NT2/D1 (cell line): ENCODE data around the gene DHRS1.

Source experiments
- DNase-seq: peaks from one replicate; pipeline ENCODE4 v3.0.0-alpha.2; 2011; ENCODE audit warnings: low read depth, low spot score
- H3K27me3 ChIP-seq: 2 replicates; pipeline ENCODE4 v1.6.0; 2011; ENCODE audit warnings: mild to moderate bottlenecking; ENCODE audit not compliant: insufficient read length, insufficient read depth
- H3K36me3 ChIP-seq: 2 replicates; pipeline ENCODE4 v1.6.1; 2011; ENCODE audit warnings: mild to moderate bottlenecking, low read length, mixed read lengths; ENCODE audit not compliant: insufficient read depth, insufficient read length
- H3K4me1 ChIP-seq: 2 replicates; pipeline ENCODE4 v1.5.1; 2011; ENCODE audit not compliant: insufficient read depth, insufficient read length
- H3K4me3 ChIP-seq: 2 replicates; pipeline ENCODE4 v1.5.1; 2011; ENCODE audit warnings: low read depth; ENCODE audit not compliant: insufficient read length
- H3K9ac ChIP-seq: 2 replicates; pipeline ENCODE4 v1.6.0; 2011; ENCODE audit warnings: low read depth; ENCODE audit not compliant: insufficient read length
- H3K9me3 ChIP-seq: 2 replicates; pipeline ENCODE4 v1.5.1; 2011; ENCODE audit warnings: mild to moderate bottlenecking, low read length; ENCODE audit not compliant: insufficient read depth
- SUZ12 ChIP-seq: IDR thresholded peaks from 2 replicates; pipeline ENCODE4 v1.6.1; 2011; ENCODE audit not compliant: insufficient read length, insufficient read depth; ENCODE audit errors: extremely low read depth
- YY1 ChIP-seq: IDR thresholded peaks from 2 replicates; pipeline ENCODE4 v1.6.1; 2011; ENCODE audit not compliant: insufficient read length, insufficient read depth
- ZNF274 ChIP-seq: IDR thresholded peaks from 2 replicates; pipeline ENCODE4 v1.6.1; 2011; ENCODE audit warnings: mild to moderate bottlenecking, low read depth, low read length

The DHRS1 gene

DNA sequence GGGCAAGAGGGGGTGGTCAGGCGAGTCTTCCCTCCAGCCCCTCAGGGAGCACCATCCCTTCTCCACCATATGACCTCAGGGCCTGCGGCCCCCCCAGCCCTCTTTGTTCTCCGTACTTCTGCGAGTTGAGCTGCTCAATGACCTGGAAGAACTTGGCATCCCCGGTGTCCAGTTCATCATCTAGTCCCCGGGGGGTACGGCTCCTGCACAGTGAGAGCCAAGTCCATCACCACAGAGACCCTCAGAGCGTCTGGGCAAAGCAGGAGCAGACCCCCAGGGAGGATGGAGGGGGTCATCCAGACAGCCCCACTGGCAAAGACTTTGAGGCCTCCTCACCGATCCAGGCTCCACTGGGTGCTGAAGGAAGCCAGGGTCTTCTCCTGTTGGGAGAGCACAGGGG lies 26.4 kb upstream of the DHRS1 start:
- DNase-seq: no peak
- H3K9me3 ChIP-seq: no peaks in the 10 kb centered on the region
- H3K4me1 ChIP-seq: no peaks in the 10 kb centered on the region
- no peaks in the 10 kb centered on the region for H3K36me3 ChIP-seq
- no peak overlapping the region for H3K9ac ChIP-seq
- H3K4me3 ChIP-seq: no peak overlapping the region
- no peak for TF ChIP-seq ZNF274
- no peak for TF ChIP-seq YY1
- no peak for TF ChIP-seq SUZ12
- peaks cover 15% of the 10 kb centered on the region for H3K27me3 ChIP-seq

DNA sequence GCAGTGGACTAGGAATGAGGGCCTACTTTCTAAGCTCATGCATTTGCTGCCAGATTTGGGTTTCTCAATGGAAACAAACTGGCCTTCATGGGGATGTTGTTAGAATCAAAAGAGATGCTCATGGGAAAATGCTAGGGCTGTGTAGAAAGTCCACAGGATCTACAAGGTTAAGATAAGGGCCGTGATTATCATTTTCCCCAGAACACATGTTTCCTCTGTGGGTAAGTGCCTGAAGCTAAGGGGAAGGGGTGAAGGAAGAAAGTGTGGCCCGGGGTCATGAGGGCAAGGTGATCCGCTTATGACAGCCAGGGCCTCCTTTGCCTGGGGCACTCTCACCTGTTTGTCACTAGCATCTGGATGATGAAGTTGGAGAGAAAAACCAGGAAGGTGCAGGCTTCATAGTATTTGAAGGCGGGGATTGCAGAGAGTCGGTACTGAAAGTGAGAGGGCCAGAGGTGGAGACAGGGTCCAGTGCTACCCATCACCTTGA lies 25.5 kb upstream of the DHRS1 start:
- TF ChIP-seq YY1 (no peak), SUZ12 (no peak), ZNF274 (no peak)
- Histone ChIP-seq H3K4me1 (no peaks in the 10 kb centered on the region), H3K36me3 (no peaks in the 10 kb centered on the region), H3K4me3 (no peak overlapping the region), H3K27me3 (peaks cover 8% of the 10 kb centered on the region), H3K9ac (no peak overlapping the region), H3K9me3 (no peaks in the 10 kb centered on the region)
- no peak for DNase-seq

DNA sequence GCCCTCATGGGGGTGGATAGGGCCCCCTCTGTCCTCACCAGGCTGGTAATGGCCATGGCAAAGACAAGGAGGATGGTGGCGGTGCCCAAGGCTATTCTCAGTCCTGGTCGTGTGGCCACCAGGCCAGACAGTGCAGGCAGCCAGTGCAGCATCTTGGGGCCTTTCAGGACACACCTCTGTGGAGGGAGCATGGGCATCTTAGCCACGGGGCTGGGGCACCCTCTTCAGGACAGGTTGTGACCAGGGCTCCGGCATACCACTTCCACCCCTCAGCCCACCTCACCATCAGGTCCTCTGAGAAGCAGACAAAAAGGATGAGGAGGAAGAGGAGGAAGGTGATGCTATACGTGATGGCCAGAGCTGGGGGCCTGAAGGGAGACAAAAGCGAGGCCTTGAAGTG lies 24.4 kb upstream of the DHRS1 start:
- TF ChIP-seq SUZ12 (no peak), ZNF274 (no peak)
- no peak overlapping the region for H3K4me3 ChIP-seq
- H3K9ac ChIP-seq: no peak overlapping the region
- H3K27me3 ChIP-seq: peaks cover 2% of the 10 kb centered on the region
- no peaks in the 10 kb centered on the region for H3K36me3 ChIP-seq
- H3K4me1 ChIP-seq: no peaks in the 10 kb centered on the region
- DNase-seq: no peak
- H3K9me3 ChIP-seq: no peaks in the 10 kb centered on the region

DNA sequence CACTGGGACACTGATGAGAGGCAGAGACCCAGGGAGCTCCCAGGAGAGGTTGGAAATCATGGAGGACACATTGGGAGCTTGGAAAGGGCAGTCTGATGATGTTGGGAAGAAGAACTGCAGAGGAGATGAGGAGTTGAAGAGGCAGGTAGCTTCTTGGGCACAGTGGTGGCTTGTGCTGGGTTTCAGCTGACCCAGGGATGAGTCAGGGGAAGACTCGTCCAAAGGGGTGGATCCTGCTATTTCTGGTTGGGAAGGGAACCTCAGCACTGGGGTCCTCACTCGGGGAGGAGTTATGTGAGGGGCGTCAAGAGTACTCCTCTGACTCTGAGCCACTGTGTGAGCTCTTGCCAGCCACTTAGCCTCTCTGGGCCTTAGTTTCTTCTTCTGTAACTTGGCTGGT lies 23.8 kb upstream of the DHRS1 start:
- Histone ChIP-seq H3K9me3 (no peaks in the 10 kb centered on the region), H3K4me1 (no peaks in the 10 kb centered on the region), H3K4me3 (no peak overlapping the region), H3K9ac (no peak overlapping the region), H3K27me3 (no peaks in the 10 kb centered on the region), H3K36me3 (no peaks in the 10 kb centered on the region)
- TF ChIP-seq ZNF274 (no peak), SUZ12 (no peak), YY1 (no peak)
- DNase-seq: no peak

DNA sequence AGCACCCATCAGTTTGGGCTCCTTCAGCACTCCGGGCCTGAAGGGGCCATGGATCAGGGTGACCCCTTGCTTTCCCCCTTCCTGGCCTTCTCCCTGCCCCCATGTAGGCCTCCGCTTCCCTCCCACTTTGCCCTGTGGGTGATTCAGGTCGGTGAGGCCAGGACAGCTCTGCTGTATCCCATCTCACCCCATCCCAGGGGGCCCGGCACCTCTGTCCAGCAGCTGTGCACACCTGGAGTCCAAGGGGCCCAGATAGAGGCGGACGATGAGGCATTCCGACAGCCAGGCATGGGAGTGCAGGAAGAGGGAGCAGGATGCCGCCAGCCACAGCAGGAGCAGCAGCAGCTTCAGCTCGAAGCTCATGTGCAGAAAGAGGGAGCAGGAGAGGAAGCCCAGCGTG lies 23.1 kb upstream of the DHRS1 start:
- DNase-seq: no peak
- Histone ChIP-seq H3K4me3 (no peak overlapping the region), H3K9ac (no peak overlapping the region), H3K36me3 (no peaks in the 10 kb centered on the region), H3K4me1 (no peaks in the 10 kb centered on the region), H3K9me3 (no peaks in the 10 kb centered on the region), H3K27me3 (no peaks in the 10 kb centered on the region)
- TF ChIP-seq YY1 (no peak), ZNF274 (no peak), SUZ12 (no peak)

DNA sequence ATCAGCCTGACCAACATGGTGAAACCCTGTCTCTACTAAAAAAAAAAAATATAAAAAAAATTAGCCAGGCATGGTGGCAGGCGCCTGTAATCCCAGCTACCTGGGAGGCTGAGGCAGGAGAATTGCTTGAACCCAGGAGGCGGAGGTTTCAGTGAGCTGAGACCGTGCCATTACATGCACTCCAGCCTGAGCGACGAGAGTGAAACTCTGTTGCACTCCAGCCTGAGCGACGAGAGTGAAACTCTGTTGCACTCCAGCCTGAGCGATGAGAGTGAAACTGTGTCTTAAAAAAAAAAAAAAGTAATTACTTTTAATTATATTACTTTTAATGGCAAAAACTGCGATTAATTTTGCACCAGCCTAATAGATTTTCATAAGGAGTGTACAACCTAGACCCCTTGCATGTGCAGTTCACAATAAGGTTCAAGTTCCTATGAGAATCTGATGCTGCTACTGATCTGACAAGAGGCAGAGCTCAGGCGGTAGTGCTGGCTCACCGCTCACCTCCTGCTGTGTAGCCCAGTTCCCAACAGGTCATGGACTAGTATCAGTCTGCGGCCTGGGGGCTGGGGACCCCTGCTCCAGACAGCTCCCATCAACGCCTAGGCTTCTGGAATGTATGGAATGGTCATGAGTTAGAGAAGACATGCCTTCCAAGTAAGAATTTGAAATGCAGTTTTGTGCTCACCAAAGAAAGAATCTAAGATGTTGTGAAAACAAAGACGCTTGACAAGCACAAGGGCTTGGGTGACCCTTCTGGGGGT lies 21.8 kb upstream of the DHRS1 start:
- no peak for TF ChIP-seq SUZ12
- no peak for TF ChIP-seq ZNF274
- no peak for TF ChIP-seq YY1
- no peaks in the 10 kb centered on the region for H3K4me1 ChIP-seq
- no peaks in the 10 kb centered on the region for H3K9me3 ChIP-seq
- H3K4me3 ChIP-seq: no peak overlapping the region
- no peak for DNase-seq
- H3K36me3 ChIP-seq: peaks cover 1% of the 10 kb centered on the region
- H3K9ac ChIP-seq: no peak overlapping the region
- no peaks in the 10 kb centered on the region for H3K27me3 ChIP-seq

DNA sequence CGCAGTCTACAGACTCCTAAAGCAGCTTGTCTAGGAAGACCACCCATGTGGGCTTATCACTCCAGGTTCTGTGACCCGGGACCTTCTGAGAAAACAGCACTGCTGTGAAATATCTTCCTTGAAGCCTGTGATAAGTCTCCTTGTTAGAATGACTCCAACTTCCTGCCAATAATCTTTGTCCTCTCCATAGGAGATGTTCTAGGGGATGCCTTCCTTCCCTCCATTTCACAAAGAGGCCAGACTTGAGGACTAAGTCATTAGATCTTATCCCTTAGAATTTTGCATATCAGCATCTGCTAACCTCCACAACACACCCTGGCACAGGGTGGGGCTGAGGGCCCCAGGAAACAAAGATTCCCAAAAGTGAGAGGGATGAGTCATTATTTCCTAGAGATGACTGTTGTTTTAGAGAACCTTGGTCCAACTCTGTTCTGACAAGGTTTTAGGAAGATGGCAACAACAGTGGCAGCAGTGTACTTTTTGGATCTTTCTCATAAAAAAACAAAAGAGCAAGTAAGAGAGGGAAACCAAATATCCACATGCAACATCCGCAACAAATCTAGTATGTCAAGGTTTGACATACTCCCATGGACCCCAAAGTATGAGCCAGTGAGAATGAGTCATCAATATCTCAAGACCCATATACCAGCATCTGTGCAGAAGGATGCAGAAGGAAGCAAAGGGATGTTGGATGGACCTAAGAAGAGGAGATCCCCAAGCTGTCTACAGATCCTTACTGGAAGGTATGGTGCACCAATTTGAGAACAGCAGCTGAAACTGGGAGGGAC lies 17.8 kb upstream of the DHRS1 start:
- peaks cover 22% of the 10 kb centered on the region for H3K36me3 ChIP-seq
- H3K4me1 ChIP-seq: no peaks in the 10 kb centered on the region
- no peak overlapping the region for H3K4me3 ChIP-seq
- no peak overlapping the region for H3K9ac ChIP-seq
- no peak for DNase-seq
- no peaks in the 10 kb centered on the region for H3K9me3 ChIP-seq
- no peaks in the 10 kb centered on the region for H3K27me3 ChIP-seq
- TF ChIP-seq ZNF274 (no peak), YY1 (no peak), SUZ12 (no peak)
